ENCODE data around the gene ULBP2.

DNA sequence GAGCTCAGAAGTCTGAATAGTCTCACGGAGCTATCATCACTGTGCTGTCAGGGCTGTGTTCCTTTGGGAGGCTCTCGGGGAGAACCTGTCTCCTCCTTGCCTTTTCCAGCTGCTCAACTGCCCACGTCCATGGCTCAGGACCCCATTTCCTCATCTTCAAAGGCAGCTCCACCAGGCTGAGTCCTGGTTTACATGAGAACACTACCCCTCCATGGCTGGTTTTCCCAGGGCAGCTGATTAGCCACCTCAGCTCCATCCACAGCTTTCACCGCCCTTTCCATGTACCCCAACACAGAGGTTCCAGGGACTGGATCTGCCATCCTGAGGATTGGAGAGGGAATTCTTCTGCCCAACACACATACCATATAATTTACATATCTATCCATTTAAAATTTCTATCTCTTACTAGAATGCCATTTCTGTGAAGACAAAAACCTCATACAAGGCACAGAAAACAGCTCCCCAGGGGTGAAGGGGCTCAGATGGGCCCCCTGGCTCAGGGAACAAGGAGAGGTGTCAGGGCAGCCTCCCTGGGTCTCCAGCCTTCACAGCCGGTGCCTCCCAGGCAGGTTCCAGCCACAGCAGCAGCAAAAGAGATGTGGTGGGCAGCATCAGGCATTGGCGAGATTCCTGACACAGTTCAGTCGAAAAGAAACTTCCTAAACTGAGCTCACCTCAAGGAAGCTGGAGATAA lies 41.7 kb upstream of the ULBP2 start:
- TF ChIP-seq, protein P1, sequence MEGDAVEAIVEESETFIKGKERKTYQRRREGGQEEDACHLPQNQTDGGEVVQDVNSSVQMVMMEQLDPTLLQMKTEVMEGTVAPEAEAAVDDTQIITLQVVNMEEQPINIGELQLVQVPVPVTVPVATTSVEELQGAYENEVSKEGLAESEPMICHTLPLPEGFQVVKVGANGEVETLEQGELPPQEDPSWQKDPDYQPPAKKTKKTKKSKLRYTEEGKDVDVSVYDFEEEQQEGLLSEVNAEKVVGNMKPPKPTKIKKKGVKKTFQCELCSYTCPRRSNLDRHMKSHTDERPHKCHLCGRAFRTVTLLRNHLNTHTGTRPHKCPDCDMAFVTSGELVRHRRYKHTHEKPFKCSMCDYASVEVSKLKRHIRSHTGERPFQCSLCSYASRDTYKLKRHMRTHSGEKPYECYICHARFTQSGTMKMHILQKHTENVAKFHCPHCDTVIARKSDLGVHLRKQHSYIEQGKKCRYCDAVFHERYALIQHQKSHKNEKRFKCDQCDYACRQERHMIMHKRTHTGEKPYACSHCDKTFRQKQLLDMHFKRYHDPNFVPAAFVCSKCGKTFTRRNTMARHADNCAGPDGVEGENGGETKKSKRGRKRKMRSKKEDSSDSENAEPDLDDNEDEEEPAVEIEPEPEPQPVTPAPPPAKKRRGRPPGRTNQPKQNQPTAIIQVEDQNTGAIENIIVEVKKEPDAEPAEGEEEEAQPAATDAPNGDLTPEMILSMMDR (conservative IDR thresholded peaks at IDR 0.05 in 1 of 2, IDR thresholded peaks at IDR 0.05 in 1 of 2; ENCODE audit: extremely low read depth in 1 of 2, insufficient read depth in 1 of 2, low read depth in 1 of 2, low read length in 2 of 2): no peak
- no peak for TF ChIP-seq EZH2 (IDR thresholded peaks at IDR 0.05; ENCODE audit: borderline replicate concordance, low read length)
